ENCODE results near the gene ANO8. TPM values are rescaled to one million over a fixed set of nuclear protein-coding genes. Genes with fewer than 3 reads are reported as not detected.

The ANO8 gene
- total and polyA plus RNA-seq, 2 of the 13 experiments (the other 11 are each of a cell fraction or from before 2014, with no cell fraction given): 1.8 to 3.5 TPM

- no peak for TF ChIP-seq SPEN (CRISPR knock-in tag; IDR thresholded peaks at IDR 0.05; ENCODE audit: low read depth)
- no peak for TF ChIP-seq ZFP62 (CRISPR knock-in tag; IDR thresholded peaks at IDR 0.05)
- TF ChIP-seq KLF6 (CRISPR knock-in tag; IDR thresholded peaks at IDR 0.05): no peak
- no peak for TF ChIP-seq ZBTB25 (CRISPR knock-in tag; IDR thresholded peaks at IDR 0.05)
- no peak for TF ChIP-seq ZNF598 (CRISPR knock-in tag; IDR thresholded peaks at IDR 0.05; ENCODE audit: borderline replicate concordance)
- 0 out of 2 replicates have a peak, but pooled peaks have one; percentile 31 for TF ChIP-seq AKNA (CRISPR knock-in tag; IDR thresholded peaks at IDR 0.05; ENCODE audit: borderline replicate concordance)
- no peak for TF ChIP-seq ZNF691 (CRISPR knock-in tag; IDR thresholded peaks at IDR 0.05; ENCODE audit: borderline replicate concordance, low read depth)
- TF ChIP-seq ZNF550 (CRISPR knock-in tag; IDR thresholded peaks at IDR 0.05; ENCODE audit: borderline replicate concordance): no peak
- TF ChIP-seq ZNF816 (CRISPR knock-in tag; IDR thresholded peaks at IDR 0.05; ENCODE audit: borderline replicate concordance): no peak
- no peak for TF ChIP-seq FOXO1 (CRISPR knock-in tag; IDR thresholded peaks at IDR 0.05)
- 0 out of 2 replicates have a peak, but pooled peaks have one; percentile 15 for TF ChIP-seq ZNF614 (CRISPR knock-in tag; IDR thresholded peaks at IDR 0.05; ENCODE audit: borderline replicate concordance)
- 0 out of 2 replicates have a peak, but pooled peaks have one; percentile 10 for TF ChIP-seq ZNF337 (CRISPR knock-in tag; IDR thresholded peaks at IDR 0.05; ENCODE audit: borderline replicate concordance, low read depth)
- no peak for TF ChIP-seq ATF3 (CRISPR knock-in tag; IDR thresholded peaks at IDR 0.05)
- no peak for TF ChIP-seq TFDP2 (CRISPR knock-in tag; IDR thresholded peaks at IDR 0.05)
- no peak for TF ChIP-seq ZNF10 (CRISPR knock-in tag; IDR thresholded peaks at IDR 0.05; ENCODE audit: borderline replicate concordance, low read depth)
- no peak for TF ChIP-seq CCDC6 (CRISPR knock-in tag; IDR thresholded peaks at IDR 0.05)
- TF ChIP-seq ETV5 (CRISPR knock-in tag; IDR thresholded peaks at IDR 0.05; ENCODE audit: borderline replicate concordance): no peak
- TF ChIP-seq SAP130 (CRISPR knock-in tag; IDR thresholded peaks at IDR 0.05; ENCODE audit: low read depth): no peak
- TF ChIP-seq FOXP1 (IDR thresholded peaks at IDR 0.05): no peak
- no peak for TF ChIP-seq FOXP1 (CRISPR knock-in tag; IDR thresholded peaks at IDR 0.05)
- no peak for TF ChIP-seq ZNF382 (CRISPR knock-in tag; IDR thresholded peaks at IDR 0.05; ENCODE audit: borderline replicate concordance)
- TF ChIP-seq KAT2B (IDR thresholded peaks at IDR 0.05; ENCODE audit: borderline replicate concordance, low read depth, low read length): no peak
Measured at GRCh38 chr19:17337675-17338432, 3.2 kb upstream of the ANO8 start (continued).
